Measurements from ENCODE around the gene PROM1.

DNA sequence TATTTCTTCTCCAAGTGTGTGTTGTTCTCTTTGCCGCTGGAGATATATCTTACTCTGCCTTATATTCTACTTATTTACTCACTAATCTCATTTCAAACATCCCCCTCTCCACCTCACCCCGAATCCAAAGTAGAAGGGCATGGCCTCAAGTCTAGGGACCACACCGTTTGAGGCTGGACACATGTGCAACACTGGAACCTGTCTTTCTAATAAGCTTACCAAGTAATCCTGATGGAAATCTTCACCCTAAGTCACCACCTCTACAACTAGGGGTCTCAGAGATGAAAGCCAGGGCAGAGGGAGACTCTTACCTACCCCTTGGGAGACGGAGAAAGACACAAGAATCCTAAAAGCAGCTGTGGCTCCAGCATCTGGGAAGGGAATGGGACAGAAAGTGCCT lies 6.0 kb downstream of the PROM1 start:
- TF ChIP-seq POLR2AphosphoS5 (IDR thresholded peaks at IDR 0.05; ENCODE audit: borderline replicate concordance, low read depth, low read length) (no peak), EZH2 (IDR thresholded peaks at IDR 0.05) (no peak), FOXP2 (optimal IDR thresholded peaks at IDR 0.05; ENCODE audit: control extremely low read depth, extremely low read length, insufficient read depth) (no peak)
